ENCODE results near the gene RPS3.

GRCh38 chr11:75432911-75433321, 33.6 kb downstream of the RPS3 start, which contains the start of gene KLHL35:
- no peak for TF ChIP-seq CTCF (conservative IDR thresholded peaks at IDR 0.05; ENCODE audit: low read depth, low read length)
- no peak for TF ChIP-seq EZH2 (IDR thresholded peaks at IDR 0.05; ENCODE audit: borderline replicate concordance, low read depth, low read length, poor library complexity, severe bottlenecking)
